ENCODE results near the gene DBX2.
"Not testable (repeated sequence)": the region's sequence is repeated elsewhere in the genome, so short reads cannot be mapped to it uniquely, and the experiment has no call there.

Gene DBX2

GRCh38 chr12:45012749-45013148 is 38.1 kb downstream of the DBX2 start:
- in situ Hi-C loops (cut with MboI; ENCODE audit: low sequenced_read_pairs): no loop called here

GRCh38 chr12:45010059-45010458 is 40.8 kb downstream of the DBX2 start:
- in situ Hi-C loops (cut with MboI; ENCODE audit: low sequenced_read_pairs): no loop called here

GRCh38 chr12:45008211-45008610 is 42.7 kb downstream of the DBX2 start:
- in situ Hi-C loops (cut with MboI; ENCODE audit: low sequenced_read_pairs): no loop called here

GRCh38 chr12:44999355-44999754 is 51.5 kb downstream of the DBX2 start:
- in situ Hi-C loops (cut with MboI; ENCODE audit: low sequenced_read_pairs): no loop called here

- in situ Hi-C loops (cut with MboI; ENCODE audit: low sequenced_read_pairs): no loop called here
Observed at GRCh38 chr12:44993161-44993560, 57.7 kb downstream of the DBX2 start.

- in situ Hi-C loops (cut with MboI; ENCODE audit: low sequenced_read_pairs): not testable (repeated sequence)
Observed at GRCh38 chr12:44984863-44985262, 66.0 kb downstream of the DBX2 start.

- in situ Hi-C loops (cut with MboI; ENCODE audit: low sequenced_read_pairs): no loop called here
Observed at GRCh38 chr12:44979918-44980317, 71.0 kb downstream of the DBX2 start.

- in situ Hi-C loops (cut with MboI; ENCODE audit: low sequenced_read_pairs): no loop called here
Observed at GRCh38 chr12:44976246-44976645, 74.7 kb downstream of the DBX2 start.

GRCh38 chr12:44972746-44973421 is 78.0 kb downstream of the DBX2 start:
- in situ Hi-C loops (cut with MboI; ENCODE audit: low sequenced_read_pairs): no loop called here

GRCh38 chr12:44968965-44969364 is 81.9 kb downstream of the DBX2 start:
- in situ Hi-C loops (cut with MboI; ENCODE audit: low sequenced_read_pairs): no loop called here
